ENCODE results near the gene CALCR. TPM values are rescaled to one million over a fixed set of nuclear protein-coding genes. Genes with fewer than 3 reads are reported as not detected.

Gene CALCR
- total RNA-seq, 1 experiment from 2014 or later: not detected

GRCh38 chr7:93535616-93536015, 38.9 kb downstream of the CALCR start:
- no peaks in the 10 kb centered on the region for H3K4me1 Mint-ChIP-seq (ENCODE audit: low read depth, unreplicated experiment)
- TF ChIP-seq CTCF (IDR thresholded peaks at IDR 0.05; ENCODE audit: unreplicated experiment): no peak
- CTCF ChIA-PET: interaction anchor here (0.6 kb wide), 1 partner anchor 664 kb away, joined by 3 read pairs; no protein-coding TSS in a partner anchor
- no peaks in the 10 kb centered on the region for H3K36me3 Mint-ChIP-seq (ENCODE audit: insufficient read depth, unreplicated experiment)
- intact Hi-C loops (cut with micrococcal nuclease; ENCODE audit: unreplicated experiment): no loop called here
- no TSS peak for BruUV-seq (replicated peaks)
- no peak overlapping the region for H3K27ac Mint-ChIP-seq (ENCODE audit: unreplicated experiment)
- no peak overlapping the region for H3K4me3 Mint-ChIP-seq (ENCODE audit: low read depth, unreplicated experiment)
- no peaks in the 10 kb centered on the region for H3K9me3 Mint-ChIP-seq (ENCODE audit: low read depth, unreplicated experiment)
- no peak for DNase-seq
- H3K27me3 Mint-ChIP-seq (ENCODE audit: unreplicated experiment): no peaks in the 10 kb centered on the region

- intact Hi-C loops (cut with micrococcal nuclease; ENCODE audit: unreplicated experiment): no loop called here
- Mint-ChIP-seq H3K27ac (ENCODE audit: unreplicated experiment) (no peak overlapping the region), H3K4me1 (ENCODE audit: low read depth, unreplicated experiment) (no peaks in the 10 kb centered on the region), H3K36me3 (ENCODE audit: insufficient read depth, unreplicated experiment) (no peaks in the 10 kb centered on the region), H3K27me3 (ENCODE audit: unreplicated experiment) (no peaks in the 10 kb centered on the region), H3K9me3 (ENCODE audit: low read depth, unreplicated experiment) (no peaks in the 10 kb centered on the region), H3K4me3 (ENCODE audit: low read depth, unreplicated experiment) (no peak overlapping the region)
- CTCF ChIA-PET: no interaction called here
- TF ChIP-seq CTCF (IDR thresholded peaks at IDR 0.05; ENCODE audit: unreplicated experiment): no peak
- DNase-seq: no peak
- no TSS peak for BruUV-seq (replicated peaks)
Measured at GRCh38 chr7:93530701-93531100, 43.8 kb downstream of the CALCR start.

- no peak for TF ChIP-seq CTCF (IDR thresholded peaks at IDR 0.05; ENCODE audit: unreplicated experiment)
- no peak for DNase-seq
- intact Hi-C loops (cut with micrococcal nuclease; ENCODE audit: unreplicated experiment): no loop called here
- CTCF ChIA-PET: interaction anchor here (0.7 kb wide), 1 partner anchor 156 kb away, joined by 4 read pairs; no protein-coding TSS in a partner anchor
- H3K27me3 Mint-ChIP-seq (ENCODE audit: unreplicated experiment): no peaks in the 10 kb centered on the region
- no peak overlapping the region for H3K27ac Mint-ChIP-seq (ENCODE audit: unreplicated experiment)
- no peaks in the 10 kb centered on the region for H3K9me3 Mint-ChIP-seq (ENCODE audit: low read depth, unreplicated experiment)
- no peak overlapping the region for H3K4me3 Mint-ChIP-seq (ENCODE audit: low read depth, unreplicated experiment)
- H3K36me3 Mint-ChIP-seq (ENCODE audit: insufficient read depth, unreplicated experiment): no peaks in the 10 kb centered on the region
- no peaks in the 10 kb centered on the region for H3K4me1 Mint-ChIP-seq (ENCODE audit: low read depth, unreplicated experiment)
- no TSS peak for BruUV-seq (replicated peaks)
Measured at GRCh38 chr7:93516834-93517233, 57.7 kb downstream of the CALCR start.

- Mint-ChIP-seq H3K36me3 (ENCODE audit: insufficient read depth, unreplicated experiment) (no peaks in the 10 kb centered on the region), H3K27me3 (ENCODE audit: unreplicated experiment) (no peaks in the 10 kb centered on the region), H3K4me1 (ENCODE audit: low read depth, unreplicated experiment) (no peaks in the 10 kb centered on the region), H3K27ac (ENCODE audit: unreplicated experiment) (no peak overlapping the region), H3K9me3 (ENCODE audit: low read depth, unreplicated experiment) (no peaks in the 10 kb centered on the region), H3K4me3 (ENCODE audit: low read depth, unreplicated experiment) (no peak overlapping the region)
- intact Hi-C loops (cut with micrococcal nuclease; ENCODE audit: unreplicated experiment): no loop called here
- no TSS peak for BruUV-seq (replicated peaks)
- CTCF ChIA-PET: no interaction called here
- no peak for TF ChIP-seq CTCF (IDR thresholded peaks at IDR 0.05; ENCODE audit: unreplicated experiment)
- no peak for DNase-seq
Measured at GRCh38 chr7:93515144-93515543, 59.4 kb downstream of the CALCR start.

Data from Calu3 (cell line).